Measurements from ENCODE around the gene PTPRG.

DNA sequence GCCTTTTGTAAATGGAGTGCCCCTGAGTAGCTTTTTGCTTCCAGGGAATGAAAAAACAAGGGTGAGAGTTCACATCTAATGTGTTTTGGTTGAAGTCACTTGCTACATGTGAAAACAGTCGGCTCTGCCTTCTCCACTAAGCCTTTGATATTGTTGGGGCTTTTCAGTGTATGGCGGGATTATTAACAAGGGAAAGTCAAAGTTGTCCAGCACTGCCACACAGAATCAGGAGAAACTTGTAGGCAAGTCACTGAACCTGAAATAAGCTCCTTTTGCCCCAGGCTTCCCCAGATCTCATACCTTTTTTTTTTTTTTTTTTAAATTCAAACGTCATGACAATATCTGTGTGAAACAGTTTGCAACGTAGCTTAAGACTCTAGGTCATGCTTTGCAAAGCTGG, 564.0 kb downstream of the PTPRG start:
- TF ChIP-seq, protein P1, sequence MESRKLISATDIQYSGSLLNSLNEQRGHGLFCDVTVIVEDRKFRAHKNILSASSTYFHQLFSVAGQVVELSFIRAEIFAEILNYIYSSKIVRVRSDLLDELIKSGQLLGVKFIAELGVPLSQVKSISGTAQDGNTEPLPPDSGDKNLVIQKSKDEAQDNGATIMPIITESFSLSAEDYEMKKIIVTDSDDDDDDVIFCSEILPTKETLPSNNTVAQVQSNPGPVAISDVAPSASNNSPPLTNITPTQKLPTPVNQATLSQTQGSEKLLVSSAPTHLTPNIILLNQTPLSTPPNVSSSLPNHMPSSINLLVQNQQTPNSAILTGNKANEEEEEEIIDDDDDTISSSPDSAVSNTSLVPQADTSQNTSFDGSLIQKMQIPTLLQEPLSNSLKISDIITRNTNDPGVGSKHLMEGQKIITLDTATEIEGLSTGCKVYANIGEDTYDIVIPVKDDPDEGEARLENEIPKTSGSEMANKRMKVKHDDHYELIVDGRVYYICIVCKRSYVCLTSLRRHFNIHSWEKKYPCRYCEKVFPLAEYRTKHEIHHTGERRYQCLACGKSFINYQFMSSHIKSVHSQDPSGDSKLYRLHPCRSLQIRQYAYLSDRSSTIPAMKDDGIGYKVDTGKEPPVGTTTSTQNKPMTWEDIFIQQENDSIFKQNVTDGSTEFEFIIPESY (IDR thresholded peaks at IDR 0.05), result no peak
- TF ChIP-seq TAF1 (conservative IDR thresholded peaks at IDR 0.05) (no peak), RAD21 (IDR thresholded peaks at IDR 0.05) (no peak), JUND (IDR thresholded peaks at IDR 0.05) (no peak), RXRA (IDR thresholded peaks at IDR 0.05) (no peak), YY1 (IDR thresholded peaks at IDR 0.05) (no peak), FOXA1 (IDR thresholded peaks at IDR 0.05) (no peak)
- TF ChIP-seq, protein P2, sequence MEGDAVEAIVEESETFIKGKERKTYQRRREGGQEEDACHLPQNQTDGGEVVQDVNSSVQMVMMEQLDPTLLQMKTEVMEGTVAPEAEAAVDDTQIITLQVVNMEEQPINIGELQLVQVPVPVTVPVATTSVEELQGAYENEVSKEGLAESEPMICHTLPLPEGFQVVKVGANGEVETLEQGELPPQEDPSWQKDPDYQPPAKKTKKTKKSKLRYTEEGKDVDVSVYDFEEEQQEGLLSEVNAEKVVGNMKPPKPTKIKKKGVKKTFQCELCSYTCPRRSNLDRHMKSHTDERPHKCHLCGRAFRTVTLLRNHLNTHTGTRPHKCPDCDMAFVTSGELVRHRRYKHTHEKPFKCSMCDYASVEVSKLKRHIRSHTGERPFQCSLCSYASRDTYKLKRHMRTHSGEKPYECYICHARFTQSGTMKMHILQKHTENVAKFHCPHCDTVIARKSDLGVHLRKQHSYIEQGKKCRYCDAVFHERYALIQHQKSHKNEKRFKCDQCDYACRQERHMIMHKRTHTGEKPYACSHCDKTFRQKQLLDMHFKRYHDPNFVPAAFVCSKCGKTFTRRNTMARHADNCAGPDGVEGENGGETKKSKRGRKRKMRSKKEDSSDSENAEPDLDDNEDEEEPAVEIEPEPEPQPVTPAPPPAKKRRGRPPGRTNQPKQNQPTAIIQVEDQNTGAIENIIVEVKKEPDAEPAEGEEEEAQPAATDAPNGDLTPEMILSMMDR (IDR thresholded peaks at IDR 0.05; ENCODE audit: low read depth, low read length, missing input control), result no peak
- TF ChIP-seq, protein P3, sequence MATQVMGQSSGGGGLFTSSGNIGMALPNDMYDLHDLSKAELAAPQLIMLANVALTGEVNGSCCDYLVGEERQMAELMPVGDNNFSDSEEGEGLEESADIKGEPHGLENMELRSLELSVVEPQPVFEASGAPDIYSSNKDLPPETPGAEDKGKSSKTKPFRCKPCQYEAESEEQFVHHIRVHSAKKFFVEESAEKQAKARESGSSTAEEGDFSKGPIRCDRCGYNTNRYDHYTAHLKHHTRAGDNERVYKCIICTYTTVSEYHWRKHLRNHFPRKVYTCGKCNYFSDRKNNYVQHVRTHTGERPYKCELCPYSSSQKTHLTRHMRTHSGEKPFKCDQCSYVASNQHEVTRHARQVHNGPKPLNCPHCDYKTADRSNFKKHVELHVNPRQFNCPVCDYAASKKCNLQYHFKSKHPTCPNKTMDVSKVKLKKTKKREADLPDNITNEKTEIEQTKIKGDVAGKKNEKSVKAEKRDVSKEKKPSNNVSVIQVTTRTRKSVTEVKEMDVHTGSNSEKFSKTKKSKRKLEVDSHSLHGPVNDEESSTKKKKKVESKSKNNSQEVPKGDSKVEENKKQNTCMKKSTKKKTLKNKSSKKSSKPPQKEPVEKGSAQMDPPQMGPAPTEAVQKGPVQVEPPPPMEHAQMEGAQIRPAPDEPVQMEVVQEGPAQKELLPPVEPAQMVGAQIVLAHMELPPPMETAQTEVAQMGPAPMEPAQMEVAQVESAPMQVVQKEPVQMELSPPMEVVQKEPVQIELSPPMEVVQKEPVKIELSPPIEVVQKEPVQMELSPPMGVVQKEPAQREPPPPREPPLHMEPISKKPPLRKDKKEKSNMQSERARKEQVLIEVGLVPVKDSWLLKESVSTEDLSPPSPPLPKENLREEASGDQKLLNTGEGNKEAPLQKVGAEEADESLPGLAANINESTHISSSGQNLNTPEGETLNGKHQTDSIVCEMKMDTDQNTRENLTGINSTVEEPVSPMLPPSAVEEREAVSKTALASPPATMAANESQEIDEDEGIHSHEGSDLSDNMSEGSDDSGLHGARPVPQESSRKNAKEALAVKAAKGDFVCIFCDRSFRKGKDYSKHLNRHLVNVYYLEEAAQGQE (IDR thresholded peaks at IDR 0.05), result no peak
- TF ChIP-seq, protein P4, sequence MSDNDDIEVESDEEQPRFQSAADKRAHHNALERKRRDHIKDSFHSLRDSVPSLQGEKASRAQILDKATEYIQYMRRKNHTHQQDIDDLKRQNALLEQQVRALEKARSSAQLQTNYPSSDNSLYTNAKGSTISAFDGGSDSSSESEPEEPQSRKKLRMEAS (IDR thresholded peaks at IDR 0.05), result no peak

Data from liver (tissue), 3 donors.